ENCODE results near the gene DCST1.

DCST1 gene

DNA sequence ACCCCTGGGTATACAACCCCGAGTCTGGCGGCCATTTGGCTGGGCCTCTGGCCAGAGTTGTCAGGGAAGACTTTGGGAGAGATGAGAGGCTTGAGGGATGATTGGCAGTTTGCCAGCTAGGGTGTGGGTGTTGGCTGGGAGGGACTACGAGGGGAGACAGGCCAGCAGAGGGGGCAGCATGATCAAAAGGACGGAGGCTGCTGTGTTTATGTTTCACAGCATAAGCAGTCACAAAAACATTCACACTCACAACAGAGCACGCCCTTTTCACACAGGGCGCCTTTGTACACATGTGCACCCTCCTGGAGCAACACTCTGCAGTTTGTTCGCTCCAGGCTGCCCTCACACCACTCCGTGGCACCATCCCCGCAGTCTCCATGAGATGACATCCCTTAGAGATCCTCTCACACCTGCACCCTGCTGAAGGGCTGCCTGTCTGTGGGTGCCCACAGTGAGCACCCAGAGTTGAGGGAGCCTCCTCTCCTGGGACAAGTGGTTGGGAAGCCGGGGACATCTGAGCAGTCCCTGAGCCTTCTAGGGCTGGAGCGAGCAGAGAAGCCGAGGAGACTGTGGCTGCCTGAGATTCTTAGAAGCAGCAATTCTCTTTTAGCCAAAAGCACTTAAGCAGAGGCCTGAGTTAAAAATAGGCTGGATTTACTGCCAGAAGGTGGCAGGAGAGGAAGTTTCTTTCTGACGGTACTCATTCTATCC, 60.4 kb downstream of the DCST1 start:
- no peak for DNase-seq

DNA sequence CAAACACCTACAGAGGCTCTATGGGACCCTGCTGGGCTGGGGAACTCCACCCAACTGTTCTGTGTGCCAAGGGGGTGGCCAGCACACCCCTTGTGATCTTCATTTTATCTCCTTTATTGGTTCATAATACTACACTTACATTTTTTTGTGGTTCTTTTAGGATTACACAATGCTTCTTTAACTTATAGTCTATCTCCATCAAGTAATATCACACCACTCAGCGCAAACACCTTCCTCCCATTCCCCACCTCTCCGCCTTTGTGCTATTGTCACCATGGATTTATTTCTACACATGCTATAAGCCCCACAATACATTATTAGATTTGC, 61.0 kb downstream of the DCST1 start:
- no peak for DNase-seq

DNA sequence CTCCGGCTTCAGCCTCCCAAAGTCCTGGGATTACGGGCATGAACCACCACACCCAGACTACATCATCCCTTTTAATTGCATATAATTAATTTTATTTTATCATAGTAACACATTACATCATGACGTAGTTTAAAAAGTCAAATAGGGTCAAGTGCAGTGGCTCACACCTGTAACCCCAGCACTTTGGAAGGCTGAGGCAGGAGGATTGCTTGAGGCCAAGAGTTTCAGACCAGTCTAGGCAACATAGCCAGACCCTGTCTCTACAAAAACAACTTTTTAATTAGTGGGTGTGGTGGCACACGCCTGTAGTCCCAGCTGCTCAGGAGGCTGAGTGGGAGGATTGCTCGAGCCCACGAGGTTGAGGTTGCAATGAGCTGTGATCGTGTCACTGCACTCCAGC, 65.7 kb downstream of the DCST1 start:
- DNase-seq: no peak
